GM12872 (cell line): Measurements from ENCODE around the gene HSD17B8.

Experiments
- CTCF ChIP-seq: IDR thresholded peaks from 3 replicates; pipeline ENCODE4 v1.5.1; 2011; ENCODE audit warnings: low read depth, mild to moderate bottlenecking, low read length, moderate library complexity; ENCODE audit not compliant: insufficient read depth

HSD17B8 gene

GRCh38 chr6:33190504-33191107, 13.8 kb upstream of the HSD17B8 start:
- TF ChIP-seq CTCF = no peak

GRCh38 chr6:33191383-33192104, 12.9 kb upstream of the HSD17B8 start:
- TF ChIP-seq CTCF = no peak

- TF ChIP-seq CTCF = no peak
Observed at GRCh38 chr6:33192105-33192646, 12.3 kb upstream of the HSD17B8 start, which contains the start of gene COL11A2. Gene COL11A2, minus strand, starts transcription at chr6:33192467. Its CDS starts 227 bp downstream, at chr6:33192240.

GRCh38 chr6:33192671-33193602, 11.5 kb upstream of the HSD17B8 start:
- no peak for TF ChIP-seq CTCF

- no peak for TF ChIP-seq CTCF
Observed at GRCh38 chr6:33193619-33194018, 10.8 kb upstream of the HSD17B8 start.

GRCh38 chr6:33194431-33194979, 9.9 kb upstream of the HSD17B8 start:
- no peak for TF ChIP-seq CTCF
